CD14-positive monocyte (primary cell): ENCODE data around the gene SEMA6B. TPM values are rescaled to one million over a fixed set of nuclear protein-coding genes. Genes with fewer than 3 reads are reported as not detected.
A peak's percentile ranks its signal among the peaks of the same experiment; 100 is the strongest.

Source experiments
- DNase-seq, 3 donors: peaks; one replicate each; pipeline ENCODE4 v3.0.0-alpha.2; 2011 to 2022
- H2AFZ ChIP-seq: 2 replicates; pipeline ENCODE4 v1.6.0; 2012; ENCODE audit warnings: mild to moderate bottlenecking, low read depth, low read length, inconsistent platforms; ENCODE audit not compliant: insufficient read depth, poor library complexity, severe bottlenecking
- H3K27ac ChIP-seq, 2 donors: 1 replicate in 1 of 2; 2 replicates in 1 of 2; pipeline ENCODE4 v1.5.1; 2012 to 2013; ENCODE audit warnings: low read length in 2 of 2, control low read depth in 1 of 2, inconsistent platforms in 1 of 2, low read depth in 1 of 2, mild to moderate bottlenecking in 1 of 2
- H3K27me3 ChIP-seq, 2 donors: one replicate each; pipeline versions ENCODE4 v1.6.0 to v1.6.1; 2011 to 2013; ENCODE audit warnings: low read length in 2 of 2; ENCODE audit not compliant: control insufficient read depth in 2 of 2, insufficient read depth in 2 of 2
- H3K36me3 ChIP-seq, 2 donors: replicated peaks in 1 of 2; 1 replicate in 1 of 2; 2 replicates in 1 of 2; pipeline versions ENCODE4 v1.5.1 to v1.6.1; 2012 to 2013; ENCODE audit warnings: low read length in 2 of 2, control low read depth in 1 of 2, inconsistent platforms in 1 of 2, mild to moderate bottlenecking in 1 of 2; ENCODE audit not compliant: insufficient read depth in 2 of 2, control insufficient read depth in 1 of 2
- H3K4me1 ChIP-seq, 2 donors: 1 replicate in 1 of 2; 2 replicates in 1 of 2; pipeline versions ENCODE4 v1.5.1 to v1.6.1; 2012 to 2013; ENCODE audit warnings: low read length in 2 of 2, control low read depth in 1 of 2, inconsistent platforms in 1 of 2, mild to moderate bottlenecking in 1 of 2, moderate library complexity in 1 of 2; ENCODE audit not compliant: insufficient read depth in 2 of 2, control insufficient read depth in 1 of 2
- H3K4me2 ChIP-seq: replicated peaks from 2 replicates; pipeline ENCODE3; 2012; ENCODE audit warnings: low read length, moderate library complexity, mild to moderate bottlenecking; ENCODE audit not compliant: poor library complexity, severe bottlenecking; ENCODE audit errors: extremely low read depth
- H3K4me3 ChIP-seq, 3 experiments: fragments of 200-600 bp in 1 of 3; sonication (generic) in 1 of 3; replicated peaks in 1 of 3; 1 replicate in 2 of 3; 2 replicates in 1 of 3; pipeline ENCODE4 v1.5.1; 2011 to 2013; ENCODE audit warnings: low read length in 3 of 3, mild to moderate bottlenecking in 3 of 3, control low read depth in 2 of 3, low read depth in 2 of 3, inconsistent platforms in 1 of 3, moderate library complexity in 1 of 3
- H3K79me2 ChIP-seq: 2 replicates; pipeline ENCODE4 v1.6.0; 2012; ENCODE audit warnings: mild to moderate bottlenecking, control low read depth, inconsistent platforms, low read length, moderate library complexity; ENCODE audit not compliant: insufficient read depth
- H3K9ac ChIP-seq: 2 replicates; pipeline ENCODE4 v1.6.0; 2017; ENCODE audit warnings: low read length, mild to moderate bottlenecking; ENCODE audit not compliant: insufficient read depth, poor library complexity, severe bottlenecking
- H3K9me3 ChIP-seq, 2 donors: replicated peaks in 1 of 2; 1 replicate in 1 of 2; 2 replicates in 1 of 2; pipeline versions ENCODE4 v1.5.1 to v1.6.1; 2012 to 2013; ENCODE audit warnings: low read length in 2 of 2, control low read depth in 1 of 2; ENCODE audit not compliant: control insufficient read depth in 1 of 2, insufficient read depth in 1 of 2
- H4K20me1 ChIP-seq: 2 replicates; pipeline ENCODE4 v1.6.0; 2012; ENCODE audit warnings: mild to moderate bottlenecking, low read length, control low read depth, moderate library complexity; ENCODE audit not compliant: insufficient read depth
- H3K27ac Mint-ChIP-seq, 7 donors: one replicate each; pipeline ENCODE4 v1.8.0; 2020; ENCODE audit warnings: mild to moderate bottlenecking in 7 of 7, mixed read lengths in 7 of 7, moderate library complexity in 6 of 7, inconsistent platforms in 2 of 7
- H3K27me3 Mint-ChIP-seq, 3 donors: one replicate each; pipeline ENCODE4 v1.8.0; 2021 to 2022; ENCODE audit warnings: low read depth in 3 of 3, mild to moderate bottlenecking in 3 of 3, mixed read lengths in 3 of 3, moderate library complexity in 3 of 3, inconsistent platforms in 1 of 3
- H3K36me3 Mint-ChIP-seq, 2 donors: one replicate each; pipeline ENCODE4 v1.8.0; 2020; ENCODE audit warnings: mixed read lengths in 2 of 2, inconsistent platforms in 1 of 2, mild to moderate bottlenecking in 1 of 2
- H3K4me1 Mint-ChIP-seq: one replicate; pipeline ENCODE4 v1.8.0; 2020; ENCODE audit warnings: mild to moderate bottlenecking, mixed read lengths
- H3K4me3 Mint-ChIP-seq, 2 donors: one replicate each; pipeline ENCODE4 v1.8.0; 2020; ENCODE audit warnings: mild to moderate bottlenecking in 2 of 2, mixed read lengths in 2 of 2, moderate library complexity in 1 of 2
- H3K9me3 Mint-ChIP-seq, 7 donors: one replicate each; pipeline ENCODE4 v1.8.0; 2020 to 2022; ENCODE audit warnings: mixed read lengths in 7 of 7, mild to moderate bottlenecking in 6 of 7, moderate library complexity in 6 of 7, inconsistent platforms in 2 of 7
- WGBS: methylation state at CpG from one replicate; pipeline ENCODE4 v1.1.5; 2013; ENCODE audit warnings: missing lambda C conversion rate; ENCODE audit not compliant: insufficient coverage; 5-methylcytosine and 5-hydroxymethylcytosine counted together
- intact Hi-C, 2 donors: fragments of 100-400 bp; cut with micrococcal nuclease; formaldehyde crosslinking; loops; one replicate each; pipeline versions ENCODE4 v1.15.0 to v1.15.1; 2023
- polyA plus RNA-seq, 3 donors: library from polyadenylated mRNA; depleted of rRNA in 1 of 3; unstranded in 2 of 3; stranded (reverse) in 1 of 3; fragments of 300-500 nt in 2 of 3; fragments of >200 nt in 1 of 3; fragmentation: Illumina TruSeq in 2 of 3; gene quantifications; 1 replicate in 2 of 3; 2 replicates in 1 of 3; pipeline ENCODE4 v1.2.3, GENCODE V29; 2012 to 2021
- TF ChIP-seq, protein P1 (sequence below): fragments of 200-600 bp; IDR thresholded peaks from one replicate; pipeline ENCODE4 v1.8.0; 2022; ENCODE audit warnings: antibody characterized with exemption, mild to moderate bottlenecking

The SEMA6B gene
- polyA plus RNA-seq, 3 donors: 0.12 to 1.6 (median 0.87) TPM

GRCh38 chr19:4588291-4588761, 28.8 kb upstream of the SEMA6B start:
- WGBS: 76% methylated on average over 5 of the region's 9 CpGs
- Mint-ChIP-seq H3K27me3 (peaks cover 57 to 69% (median 62%) of the 10 kb centered on the region in 3 donors), H3K4me3 (peak overlapping the region in 1 of 2 donors; percentile 58), H3K4me1 (peaks cover 6% of the 10 kb centered on the region), H3K27ac (peak overlapping the region in 1 of 7 donors; percentile 44), H3K36me3 (no peaks in the 10 kb centered on the region), H3K9me3 (peaks cover 0 to 4% (median 0%) of the 10 kb centered on the region in 7 donors)
- intact Hi-C loops: no loop called here
- H3K79me2 ChIP-seq: no peaks in the 10 kb centered on the region
- peaks cover 10% of the 10 kb centered on the region in 2 donors for H3K4me1 ChIP-seq
- no peak for DNase-seq
- peaks cover 23 to 47% of the 10 kb centered on the region in 2 donors for H3K27me3 ChIP-seq
- no peaks in the 10 kb centered on the region for H3K36me3 ChIP-seq
- H3K9me3 ChIP-seq: peaks cover 0 to 10% of the 10 kb centered on the region in 2 donors
- H2AFZ ChIP-seq: no peak overlapping the region
- H3K4me2 ChIP-seq: no peak overlapping the region
- TF ChIP-seq, protein P1, sequence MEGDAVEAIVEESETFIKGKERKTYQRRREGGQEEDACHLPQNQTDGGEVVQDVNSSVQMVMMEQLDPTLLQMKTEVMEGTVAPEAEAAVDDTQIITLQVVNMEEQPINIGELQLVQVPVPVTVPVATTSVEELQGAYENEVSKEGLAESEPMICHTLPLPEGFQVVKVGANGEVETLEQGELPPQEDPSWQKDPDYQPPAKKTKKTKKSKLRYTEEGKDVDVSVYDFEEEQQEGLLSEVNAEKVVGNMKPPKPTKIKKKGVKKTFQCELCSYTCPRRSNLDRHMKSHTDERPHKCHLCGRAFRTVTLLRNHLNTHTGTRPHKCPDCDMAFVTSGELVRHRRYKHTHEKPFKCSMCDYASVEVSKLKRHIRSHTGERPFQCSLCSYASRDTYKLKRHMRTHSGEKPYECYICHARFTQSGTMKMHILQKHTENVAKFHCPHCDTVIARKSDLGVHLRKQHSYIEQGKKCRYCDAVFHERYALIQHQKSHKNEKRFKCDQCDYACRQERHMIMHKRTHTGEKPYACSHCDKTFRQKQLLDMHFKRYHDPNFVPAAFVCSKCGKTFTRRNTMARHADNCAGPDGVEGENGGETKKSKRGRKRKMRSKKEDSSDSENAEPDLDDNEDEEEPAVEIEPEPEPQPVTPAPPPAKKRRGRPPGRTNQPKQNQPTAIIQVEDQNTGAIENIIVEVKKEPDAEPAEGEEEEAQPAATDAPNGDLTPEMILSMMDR: no peak
- no peaks in the 10 kb centered on the region for H4K20me1 ChIP-seq
- H3K4me3 ChIP-seq: no peak overlapping the region
- no peak overlapping the region for H3K9ac ChIP-seq
- no peak overlapping the region for H3K27ac ChIP-seq

DNA sequence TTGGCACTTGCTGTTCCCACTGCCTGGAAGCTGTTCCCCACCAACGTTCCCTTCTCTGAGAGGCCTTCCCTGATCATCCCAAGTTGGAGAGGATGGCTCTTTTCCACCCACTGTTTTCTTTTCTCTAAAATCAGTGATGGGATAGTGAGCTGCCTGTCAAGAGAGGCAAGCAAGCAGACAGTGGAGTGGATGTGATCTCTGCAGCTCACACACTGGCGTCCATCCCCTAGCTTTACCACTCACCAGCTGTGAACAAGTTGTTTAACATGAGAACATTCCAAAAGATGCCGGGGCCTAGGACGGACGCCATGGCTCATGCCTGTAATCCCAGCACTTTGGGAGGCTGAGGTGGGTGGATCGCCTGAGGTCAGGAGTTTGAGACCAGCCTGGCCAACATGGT, 28.0 kb upstream of the SEMA6B start:
- Histone ChIP-seq H2AFZ (no peak overlapping the region), H3K79me2 (no peaks in the 10 kb centered on the region), H3K27me3 (peaks cover 24 to 54% of the 10 kb centered on the region in 2 donors), H3K4me1 (peaks cover 10% of the 10 kb centered on the region in 2 donors), H3K4me3 (no peak overlapping the region), H4K20me1 (no peaks in the 10 kb centered on the region), H3K9ac (no peak overlapping the region), H3K36me3 (no peaks in the 10 kb centered on the region), H3K9me3 (peaks cover 0 to 10% of the 10 kb centered on the region in 2 donors), H3K27ac (no peak overlapping the region), H3K4me2 (no peak overlapping the region)
- no peak for DNase-seq
- WGBS: no CpG with 5 or more reads among the region's 6 CpGs
- H3K27ac Mint-ChIP-seq: no peak overlapping the region
- peaks cover 61 to 74% (median 65%) of the 10 kb centered on the region in 3 donors for H3K27me3 Mint-ChIP-seq
- peaks cover 2% of the 10 kb centered on the region for H3K4me1 Mint-ChIP-seq
- TF ChIP-seq, protein P1: no peak
- H3K4me3 Mint-ChIP-seq: peak overlapping the region in 1 of 2 donors; percentile 9
- intact Hi-C loops: no loop called here
- no peaks in the 10 kb centered on the region for H3K36me3 Mint-ChIP-seq
- H3K9me3 Mint-ChIP-seq: peaks cover 0 to 5% (median 2%) of the 10 kb centered on the region in 7 donors
